Bronchial epithelial cell (primary cell): ENCODE measurements around the gene NPTN. TPM values are rescaled to one million over a fixed set of nuclear protein-coding genes. Genes with fewer than 3 reads are reported as not detected.

ENCODE experiments used
- DNase-seq: peaks from one replicate; pipeline ENCODE4 v3.0.0-alpha.2; 2010; ENCODE audit warnings: low read depth
- FAIRE-seq: peaks from 2 replicates; lab custom pipeline; 2011; peaks lifted over from hg19 to GRCh38; lab: Jason Lieb, UNC
- H3K27me3 ChIP-seq: 2 replicates; pipeline ENCODE4 v1.5.1; 2011; ENCODE audit warnings: low read length; ENCODE audit not compliant: control insufficient read depth, insufficient read depth
- H3K36me3 ChIP-seq: 2 replicates; pipeline ENCODE4 v1.5.1; 2011; ENCODE audit warnings: low read length; ENCODE audit not compliant: control insufficient read depth, insufficient read depth
- H3K4me3 ChIP-seq: 2 replicates; pipeline ENCODE4 v1.5.1; 2011; ENCODE audit warnings: mild to moderate bottlenecking, low read depth, low read length, control low read depth
- total RNA-seq: library from RNA; depleted of rRNA; stranded (reverse); fragments of >200 nt; gene quantifications from 2 replicates; pipeline ENCODE4 v1.2.1, GENCODE V29; 2014
- TF ChIP-seq, protein P1 (sequence below): IDR thresholded peaks from 2 replicates; pipeline ENCODE4 v1.5.1; 2011; ENCODE audit warnings: mild to moderate bottlenecking, moderate library complexity, low read length, control low read depth, inconsistent platforms; ENCODE audit not compliant: insufficient read depth, severe bottlenecking

The NPTN gene
- 62.1 and 69.4 TPM in 2 replicates for total RNA-seq

DNA sequence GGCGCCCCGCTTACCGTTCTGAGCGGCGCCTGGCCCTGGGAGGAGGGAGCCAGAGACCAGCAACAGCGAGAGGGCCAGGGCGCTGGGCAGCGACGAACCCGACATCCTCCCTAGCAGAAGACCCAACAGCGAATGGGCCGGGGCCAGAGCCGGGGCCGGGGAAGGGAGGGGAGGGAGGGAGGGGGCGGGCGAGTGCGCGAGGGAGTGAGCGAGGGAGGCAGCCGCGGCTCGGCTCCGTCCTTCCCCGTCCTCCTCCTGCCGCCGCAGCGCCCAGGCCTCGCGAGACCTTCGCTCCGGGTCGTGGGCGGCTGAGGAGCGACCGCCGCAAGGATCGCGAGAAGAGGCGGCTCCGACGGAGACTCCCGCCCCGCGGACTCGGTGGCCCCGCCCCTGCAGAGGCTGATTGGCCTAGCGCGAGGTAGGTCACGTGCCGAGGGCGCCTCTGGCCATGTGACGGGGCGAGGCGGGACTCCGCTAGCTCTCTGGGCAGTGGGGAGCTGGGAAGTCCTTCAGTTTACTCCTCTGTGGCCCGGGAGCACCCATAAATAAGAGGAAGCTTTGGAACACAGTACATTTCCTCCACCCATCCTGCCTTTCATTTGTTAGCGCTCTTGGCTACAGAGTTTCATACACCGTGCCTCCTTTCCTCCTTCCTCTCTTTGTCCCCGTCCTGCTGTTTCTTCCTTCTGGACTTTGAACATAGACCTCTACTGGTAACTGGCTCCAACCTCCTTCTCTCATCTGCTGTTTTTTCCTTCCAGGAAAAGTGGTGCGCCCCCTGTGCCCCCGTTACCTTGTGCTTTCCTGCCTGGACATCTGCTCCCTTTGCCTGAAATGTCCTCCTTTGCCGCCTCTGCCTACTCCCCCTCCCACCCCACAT, at the start of gene NPTN:
TSS of gene NPTN (minus strand) at position 279 of the 880 bp plus-strand sequence. CDS start at position 105, 174 bp downstream.
- FAIRE-seq (no peak), DNase-seq (peak; percentile 89)
- peak within 1 kb of the TSS; percentile 93 for H3K4me3 ChIP-seq
- H3K27me3 ChIP-seq = no peaks in the 10 kb centered on the region
- no peaks in the 10 kb centered on the region for H3K36me3 ChIP-seq
- TF ChIP-seq, protein P1, sequence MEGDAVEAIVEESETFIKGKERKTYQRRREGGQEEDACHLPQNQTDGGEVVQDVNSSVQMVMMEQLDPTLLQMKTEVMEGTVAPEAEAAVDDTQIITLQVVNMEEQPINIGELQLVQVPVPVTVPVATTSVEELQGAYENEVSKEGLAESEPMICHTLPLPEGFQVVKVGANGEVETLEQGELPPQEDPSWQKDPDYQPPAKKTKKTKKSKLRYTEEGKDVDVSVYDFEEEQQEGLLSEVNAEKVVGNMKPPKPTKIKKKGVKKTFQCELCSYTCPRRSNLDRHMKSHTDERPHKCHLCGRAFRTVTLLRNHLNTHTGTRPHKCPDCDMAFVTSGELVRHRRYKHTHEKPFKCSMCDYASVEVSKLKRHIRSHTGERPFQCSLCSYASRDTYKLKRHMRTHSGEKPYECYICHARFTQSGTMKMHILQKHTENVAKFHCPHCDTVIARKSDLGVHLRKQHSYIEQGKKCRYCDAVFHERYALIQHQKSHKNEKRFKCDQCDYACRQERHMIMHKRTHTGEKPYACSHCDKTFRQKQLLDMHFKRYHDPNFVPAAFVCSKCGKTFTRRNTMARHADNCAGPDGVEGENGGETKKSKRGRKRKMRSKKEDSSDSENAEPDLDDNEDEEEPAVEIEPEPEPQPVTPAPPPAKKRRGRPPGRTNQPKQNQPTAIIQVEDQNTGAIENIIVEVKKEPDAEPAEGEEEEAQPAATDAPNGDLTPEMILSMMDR = no peak

GRCh38 chr15:73682600-73683090, 49.5 kb upstream of the NPTN start:
- no peak for FAIRE-seq
- no peak overlapping the region for H3K4me3 ChIP-seq
- no peaks in the 10 kb centered on the region for H3K36me3 ChIP-seq
- TF ChIP-seq, protein P1 = no peak
- H3K27me3 ChIP-seq = no peaks in the 10 kb centered on the region
- DNase-seq = no peak

DNA sequence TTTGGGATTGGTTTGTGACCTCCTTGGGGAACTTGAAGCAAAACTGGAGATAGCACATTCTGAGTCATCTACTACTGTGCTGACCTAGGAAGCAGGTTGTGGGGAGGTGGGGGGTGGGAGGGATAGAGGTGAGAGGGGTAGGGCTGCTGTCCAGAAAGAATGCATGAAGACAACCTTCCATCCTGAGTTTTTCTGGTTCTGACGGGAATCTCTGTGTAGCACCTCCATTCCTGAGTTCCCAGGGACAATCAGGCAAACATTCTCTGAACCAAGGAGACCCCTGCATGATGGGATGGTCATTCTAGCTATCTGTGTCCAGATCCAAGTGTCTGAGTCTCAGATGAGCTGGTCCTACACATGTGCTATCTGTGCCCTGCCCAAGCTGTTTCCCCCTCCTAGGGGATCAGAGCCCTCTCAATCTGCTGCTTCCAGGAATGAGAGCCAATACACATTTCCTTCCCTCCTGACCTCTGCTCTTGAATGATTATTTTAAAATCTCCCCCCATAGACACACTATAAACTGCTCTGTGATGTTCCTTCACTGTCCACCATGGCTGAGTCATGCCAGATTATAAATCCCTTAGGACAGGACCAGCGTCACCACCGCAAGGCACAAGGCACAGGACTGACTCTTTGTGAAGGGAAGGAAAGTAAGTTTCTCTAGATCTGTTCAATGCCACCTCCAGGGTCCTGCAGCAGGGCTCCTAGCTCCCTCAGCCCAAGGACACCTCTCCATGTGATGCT, 48.8 kb upstream of the NPTN start:
- TF ChIP-seq, protein P1 = no peak
- DNase-seq (no peak), FAIRE-seq (no peak)
- Histone ChIP-seq H3K4me3 (no peak overlapping the region), H3K27me3 (no peaks in the 10 kb centered on the region), H3K36me3 (no peaks in the 10 kb centered on the region)

- H3K36me3 ChIP-seq = no peaks in the 10 kb centered on the region
- no peaks in the 10 kb centered on the region for H3K27me3 ChIP-seq
- DNase-seq (no peak), FAIRE-seq (no peak)
- H3K4me3 ChIP-seq = no peak overlapping the region
- TF ChIP-seq, protein P1 = no peak
These were observed 47.9 kb upstream of the NPTN start for GRCh38 chr15:73681063-73681462.

DNA sequence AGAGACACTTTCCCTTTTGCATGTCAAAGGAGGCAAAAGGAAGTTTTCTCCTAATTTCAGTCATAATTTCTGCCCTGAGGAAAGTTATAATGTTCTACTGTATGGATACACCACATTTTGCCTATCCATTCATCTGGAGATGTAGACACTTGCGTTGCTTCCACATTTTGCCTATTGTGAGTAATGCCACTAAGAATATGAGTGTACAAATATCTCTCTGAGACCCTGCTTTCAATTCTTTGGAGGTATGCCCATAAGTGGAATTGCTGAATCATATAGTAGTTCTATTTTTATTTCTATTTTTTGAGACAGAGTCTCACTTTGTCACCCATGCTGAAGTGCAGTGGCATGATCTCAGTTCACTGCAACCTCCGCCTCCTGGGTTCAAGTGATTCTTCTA, 47.4 kb upstream of the NPTN start:
- Histone ChIP-seq H3K36me3 (no peaks in the 10 kb centered on the region), H3K27me3 (no peaks in the 10 kb centered on the region), H3K4me3 (no peak overlapping the region)
- FAIRE-seq = no peak
- TF ChIP-seq, protein P1 = no peak
- no peak for DNase-seq
